CD14-positive monocyte (primary cell): ENCODE data around the gene VTI1A. TPM values are rescaled to one million over a fixed set of nuclear protein-coding genes. Genes with fewer than 3 reads are reported as not detected.
A peak's percentile ranks its signal among the peaks of the same experiment; 100 is the strongest.

Experiments used
- DNase-seq, 3 donors: peaks; one replicate each; pipeline ENCODE4 v3.0.0-alpha.2; 2011 to 2022
- H2AFZ ChIP-seq: 2 replicates; pipeline ENCODE4 v1.6.0; 2012; ENCODE audit warnings: mild to moderate bottlenecking, low read depth, low read length, inconsistent platforms; ENCODE audit not compliant: insufficient read depth, poor library complexity, severe bottlenecking
- H3K27ac ChIP-seq, 2 donors: 1 replicate in 1 of 2; 2 replicates in 1 of 2; pipeline ENCODE4 v1.5.1; 2012 to 2013; ENCODE audit warnings: low read length in 2 of 2, control low read depth in 1 of 2, inconsistent platforms in 1 of 2, low read depth in 1 of 2, mild to moderate bottlenecking in 1 of 2
- H3K27me3 ChIP-seq, 2 donors: one replicate each; pipeline versions ENCODE4 v1.6.0 to v1.6.1; 2011 to 2013; ENCODE audit warnings: low read length in 2 of 2; ENCODE audit not compliant: control insufficient read depth in 2 of 2, insufficient read depth in 2 of 2
- H3K36me3 ChIP-seq, 2 donors: replicated peaks in 1 of 2; 1 replicate in 1 of 2; 2 replicates in 1 of 2; pipeline versions ENCODE4 v1.5.1 to v1.6.1; 2012 to 2013; ENCODE audit warnings: low read length in 2 of 2, control low read depth in 1 of 2, inconsistent platforms in 1 of 2, mild to moderate bottlenecking in 1 of 2; ENCODE audit not compliant: insufficient read depth in 2 of 2, control insufficient read depth in 1 of 2
- H3K4me1 ChIP-seq, 2 donors: 1 replicate in 1 of 2; 2 replicates in 1 of 2; pipeline versions ENCODE4 v1.5.1 to v1.6.1; 2012 to 2013; ENCODE audit warnings: low read length in 2 of 2, control low read depth in 1 of 2, inconsistent platforms in 1 of 2, mild to moderate bottlenecking in 1 of 2, moderate library complexity in 1 of 2; ENCODE audit not compliant: insufficient read depth in 2 of 2, control insufficient read depth in 1 of 2
- H3K4me2 ChIP-seq: replicated peaks from 2 replicates; pipeline ENCODE3; 2012; ENCODE audit warnings: low read length, moderate library complexity, mild to moderate bottlenecking; ENCODE audit not compliant: poor library complexity, severe bottlenecking; ENCODE audit errors: extremely low read depth
- H3K4me3 ChIP-seq, 3 experiments: fragments of 200-600 bp in 1 of 3; sonication (generic) in 1 of 3; replicated peaks in 1 of 3; 1 replicate in 2 of 3; 2 replicates in 1 of 3; pipeline ENCODE4 v1.5.1; 2011 to 2013; ENCODE audit warnings: low read length in 3 of 3, mild to moderate bottlenecking in 3 of 3, control low read depth in 2 of 3, low read depth in 2 of 3, inconsistent platforms in 1 of 3, moderate library complexity in 1 of 3
- H3K79me2 ChIP-seq: 2 replicates; pipeline ENCODE4 v1.6.0; 2012; ENCODE audit warnings: mild to moderate bottlenecking, control low read depth, inconsistent platforms, low read length, moderate library complexity; ENCODE audit not compliant: insufficient read depth
- H3K9ac ChIP-seq: 2 replicates; pipeline ENCODE4 v1.6.0; 2017; ENCODE audit warnings: low read length, mild to moderate bottlenecking; ENCODE audit not compliant: insufficient read depth, poor library complexity, severe bottlenecking
- H3K9me3 ChIP-seq, 2 donors: replicated peaks in 1 of 2; 1 replicate in 1 of 2; 2 replicates in 1 of 2; pipeline versions ENCODE4 v1.5.1 to v1.6.1; 2012 to 2013; ENCODE audit warnings: low read length in 2 of 2, control low read depth in 1 of 2; ENCODE audit not compliant: control insufficient read depth in 1 of 2, insufficient read depth in 1 of 2
- H4K20me1 ChIP-seq: 2 replicates; pipeline ENCODE4 v1.6.0; 2012; ENCODE audit warnings: mild to moderate bottlenecking, low read length, control low read depth, moderate library complexity; ENCODE audit not compliant: insufficient read depth
- H3K27ac Mint-ChIP-seq, 7 donors: one replicate each; pipeline ENCODE4 v1.8.0; 2020; ENCODE audit warnings: mild to moderate bottlenecking in 7 of 7, mixed read lengths in 7 of 7, moderate library complexity in 6 of 7, inconsistent platforms in 2 of 7
- H3K27me3 Mint-ChIP-seq, 3 donors: one replicate each; pipeline ENCODE4 v1.8.0; 2021 to 2022; ENCODE audit warnings: low read depth in 3 of 3, mild to moderate bottlenecking in 3 of 3, mixed read lengths in 3 of 3, moderate library complexity in 3 of 3, inconsistent platforms in 1 of 3
- H3K36me3 Mint-ChIP-seq, 2 donors: one replicate each; pipeline ENCODE4 v1.8.0; 2020; ENCODE audit warnings: mixed read lengths in 2 of 2, inconsistent platforms in 1 of 2, mild to moderate bottlenecking in 1 of 2
- H3K4me1 Mint-ChIP-seq: one replicate; pipeline ENCODE4 v1.8.0; 2020; ENCODE audit warnings: mild to moderate bottlenecking, mixed read lengths
- H3K4me3 Mint-ChIP-seq, 2 donors: one replicate each; pipeline ENCODE4 v1.8.0; 2020; ENCODE audit warnings: mild to moderate bottlenecking in 2 of 2, mixed read lengths in 2 of 2, moderate library complexity in 1 of 2
- H3K9me3 Mint-ChIP-seq, 7 donors: one replicate each; pipeline ENCODE4 v1.8.0; 2020 to 2022; ENCODE audit warnings: mixed read lengths in 7 of 7, mild to moderate bottlenecking in 6 of 7, moderate library complexity in 6 of 7, inconsistent platforms in 2 of 7
- CTCF ChIP-seq: fragments of 200-600 bp; IDR thresholded peaks from one replicate; pipeline ENCODE4 v1.8.0; 2022; ENCODE audit warnings: antibody characterized with exemption, mild to moderate bottlenecking
- WGBS: methylation state at CpG from one replicate; pipeline ENCODE4 v1.1.5; 2013; ENCODE audit warnings: missing lambda C conversion rate; ENCODE audit not compliant: insufficient coverage; 5-methylcytosine and 5-hydroxymethylcytosine counted together
- intact Hi-C, 2 donors: fragments of 100-400 bp; cut with micrococcal nuclease; formaldehyde crosslinking; loops; one replicate each; pipeline versions ENCODE4 v1.15.0 to v1.15.1; 2023
- polyA plus RNA-seq, 3 donors: library from polyadenylated mRNA; depleted of rRNA in 1 of 3; unstranded in 2 of 3; stranded (reverse) in 1 of 3; fragments of 300-500 nt in 2 of 3; fragments of >200 nt in 1 of 3; fragmentation: Illumina TruSeq in 2 of 3; gene quantifications; 1 replicate in 2 of 3; 2 replicates in 1 of 3; pipeline ENCODE4 v1.2.3, GENCODE V29; 2012 to 2021

VTI1A gene
- polyA plus RNA-seq, 3 donors = 23.6 to 25.4 (median 24.1) TPM

- H3K27ac ChIP-seq = no peak overlapping the region
- H3K79me2 ChIP-seq = no peaks in the 10 kb centered on the region
- peaks cover 12% of the 10 kb centered on the region for H3K4me1 Mint-ChIP-seq
- peak overlapping the region in 1 of 3 experiments; percentile 9 for H3K4me3 ChIP-seq
- H3K27me3 ChIP-seq = no peaks in the 10 kb centered on the region
- H3K4me1 ChIP-seq = peaks cover 10 to 11% of the 10 kb centered on the region in 2 donors
- no peaks in the 10 kb centered on the region for H3K27me3 Mint-ChIP-seq
- 0% methylated on average over 8 of the region's 10 CpGs for WGBS
- no peak overlapping the region for H3K9ac ChIP-seq
- peaks cover 7 to 14% of the 10 kb centered on the region in 2 donors for H3K36me3 Mint-ChIP-seq
- no peak overlapping the region for H2AFZ ChIP-seq
- H3K27ac Mint-ChIP-seq = peak overlapping the region in 2 of 7 donors; percentile 43 to 67
- H3K36me3 ChIP-seq = no peaks in the 10 kb centered on the region
- no peaks in the 10 kb centered on the region for H3K9me3 ChIP-seq
- intact Hi-C loops = no loop called here
- no peak for DNase-seq
- peak overlapping the region; percentile 52 to 82 for H3K4me3 Mint-ChIP-seq
- peak overlapping the region; percentile 53 for H3K4me2 ChIP-seq
- H3K9me3 Mint-ChIP-seq = no peaks in the 10 kb centered on the region
- TF ChIP-seq CTCF = no peak
- no peaks in the 10 kb centered on the region for H4K20me1 ChIP-seq
Measured at GRCh38 chr10:112753961-112754411, 307.0 kb downstream of the VTI1A start.

- no peaks in the 10 kb centered on the region for H3K27me3 Mint-ChIP-seq
- Histone ChIP-seq H3K4me1 (peaks cover 10 to 11% of the 10 kb centered on the region in 2 donors), H2AFZ (no peak overlapping the region), H3K4me2 (no peak overlapping the region), H3K36me3 (no peaks in the 10 kb centered on the region), H3K27ac (no peak overlapping the region), H3K9me3 (no peaks in the 10 kb centered on the region), H3K4me3 (no peak overlapping the region), H3K79me2 (no peaks in the 10 kb centered on the region), H3K27me3 (no peaks in the 10 kb centered on the region), H4K20me1 (no peaks in the 10 kb centered on the region), H3K9ac (no peak overlapping the region)
- H3K27ac Mint-ChIP-seq = peak overlapping the region in 1 of 7 donors; percentile 36
- no peak for TF ChIP-seq CTCF
- 97% methylated on average over 5 of the region's 12 CpGs for WGBS
- no peak for DNase-seq
- intact Hi-C loops = no loop called here
- no peak overlapping the region for H3K4me3 Mint-ChIP-seq
- peaks cover 12% of the 10 kb centered on the region for H3K4me1 Mint-ChIP-seq
- peaks cover 14 to 21% of the 10 kb centered on the region in 2 donors for H3K36me3 Mint-ChIP-seq
- no peaks in the 10 kb centered on the region for H3K9me3 Mint-ChIP-seq
Measured at GRCh38 chr10:112755446-112756234, 308.6 kb downstream of the VTI1A start.
